Erythroblast (primary cell): ENCODE data around the gene LGMN.
"Not testable (repeated sequence)": the region's sequence is repeated elsewhere in the genome, so short reads cannot be mapped to it uniquely, and the experiment has no call there.

Source experiments
- GATA1 ChIP-seq: IDR thresholded peaks from 2 replicates; pipeline ENCODE4 v1.6.1; 2011; ENCODE audit warnings: low read depth, mild to moderate bottlenecking, control low read depth, low read length, moderate library complexity
- POLR2A ChIP-seq: IDR thresholded peaks from 2 replicates; pipeline ENCODE4 v1.6.1; 2011; ENCODE audit warnings: mild to moderate bottlenecking, low read length

- not testable (repeated sequence) for TF ChIP-seq POLR2A, GATA1
Measured at GRCh38 chr14:92775292-92775691, 26.9 kb upstream of the LGMN start.
